Retina (tissue), 1 donor: ENCODE data around the gene CHIC2.
"Not testable (repeated sequence)": the region's sequence is repeated elsewhere in the genome, so short reads cannot be mapped to it uniquely, and the experiment has no call there.

Source experiments
- DNase-seq: peaks from one replicate; pipeline ENCODE4 v3.0.0-alpha.2; 2016

Gene CHIC2

GRCh38 chr4:54064317-54065111 is at the start of gene CHIC2:
TSS of gene CHIC2 (minus strand) at chr4:54064605. CDS start at chr4:54064300, 305 bp downstream.
- peak; percentile 95 for DNase-seq

- not testable (repeated sequence) for DNase-seq
These were observed 48.8 kb upstream of the CHIC2 start for GRCh38 chr4:54113206-54113605.

- no peak for DNase-seq
These were observed 45.6 kb upstream of the CHIC2 start for GRCh38 chr4:54110019-54110416.

- peak; percentile 65 for DNase-seq
These were observed 45.0 kb upstream of the CHIC2 start for GRCh38 chr4:54109241-54110018.

- DNase-seq: peak; percentile 69
These were observed 43.7 kb upstream of the CHIC2 start for GRCh38 chr4:54107951-54108748.

GRCh38 chr4:54104907-54105306 is 40.5 kb upstream of the CHIC2 start:
- no peak for DNase-seq

- DNase-seq: no peak
These were observed 38.8 kb upstream of the CHIC2 start for GRCh38 chr4:54103190-54103574.

- no peak for DNase-seq
These were observed 38.2 kb upstream of the CHIC2 start for GRCh38 chr4:54102531-54103106.

- peak; percentile 55 for DNase-seq
These were observed 37.0 kb upstream of the CHIC2 start for GRCh38 chr4:54101190-54102041.

GRCh38 chr4:54100595-54101189 is 36.3 kb upstream of the CHIC2 start:
- peak; percentile 47 for DNase-seq

- peak; percentile 76 for DNase-seq
These were observed 35.6 kb upstream of the CHIC2 start, which contains the start of gene GSX2 for GRCh38 chr4:54099748-54100574. TSS of gene GSX2 (plus strand) at chr4:54100163. CDS start at chr4:54100345, 182 bp downstream.

- DNase-seq: peak; percentile 61
These were observed 34.9 kb upstream of the CHIC2 start for GRCh38 chr4:54099287-54099747.

- DNase-seq: peak; percentile 29
These were observed 34.0 kb upstream of the CHIC2 start for GRCh38 chr4:54098375-54098774.

- peak; percentile 7 for DNase-seq
These were observed 32.7 kb upstream of the CHIC2 start for GRCh38 chr4:54097152-54097551.

- DNase-seq: peak; percentile 28
These were observed 32.0 kb upstream of the CHIC2 start for GRCh38 chr4:54096295-54096962.

GRCh38 chr4:54095110-54095825 is 30.9 kb upstream of the CHIC2 start:
- peak; percentile 52 for DNase-seq

GRCh38 chr4:54094451-54094850 is 30.0 kb upstream of the CHIC2 start:
- peak; percentile 16 for DNase-seq

GRCh38 chr4:54093324-54094240 is 29.2 kb upstream of the CHIC2 start:
- peak; percentile 61 for DNase-seq
